ENCODE results near the gene PKD1.

The PKD1 gene

DNA sequence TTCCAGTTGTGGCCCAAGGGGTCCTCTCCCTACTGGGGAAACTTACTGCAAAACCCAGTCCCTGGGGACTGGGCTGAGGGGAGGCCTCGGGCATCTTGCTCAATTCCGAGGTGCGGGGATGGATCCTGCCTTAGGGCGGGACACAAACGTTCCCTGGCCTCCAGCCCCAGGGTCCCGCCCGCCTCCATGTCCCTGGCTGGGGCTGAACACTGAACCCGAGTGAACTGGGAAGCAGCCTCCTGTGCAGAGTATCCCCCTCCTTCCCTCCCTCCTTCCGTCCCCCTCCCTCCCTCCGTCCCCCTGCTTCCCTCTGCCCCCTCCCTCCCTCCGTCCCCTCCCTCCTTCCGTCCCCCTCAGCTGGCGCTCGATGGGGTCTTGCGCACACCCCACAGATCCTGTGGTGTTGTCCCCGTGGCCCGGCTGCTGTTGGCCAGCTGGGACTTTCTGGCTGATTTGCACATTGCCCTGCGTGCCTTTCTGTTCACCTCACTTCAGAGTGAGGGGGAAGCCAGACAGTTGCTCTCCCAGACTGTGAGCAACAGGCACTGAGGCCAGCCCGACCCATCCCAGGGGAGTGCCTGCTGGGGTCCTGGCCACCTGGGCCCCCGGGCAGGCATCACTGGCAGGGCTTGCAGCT is 25.3 kb upstream of the PKD1 start:
- peaks cover 4% of the 10 kb centered on the region for H3K36me3 Mint-ChIP-seq (ENCODE audit: low read depth)
- no peak overlapping the region for H3K27ac Mint-ChIP-seq

GRCh38 chr16:2159175-2159838 is 23.6 kb upstream of the PKD1 start:
- Mint-ChIP-seq H3K4me1 (ENCODE audit: low read depth) (peaks cover 44% of the 10 kb centered on the region), H3K4me3 (no peak overlapping the region), H3K9me3 (no peaks in the 10 kb centered on the region), H3K27ac (no peak overlapping the region), H3K36me3 (ENCODE audit: low read depth) (peaks cover 11% of the 10 kb centered on the region), H3K27me3 (no peaks in the 10 kb centered on the region)

More for the DNA sequence above, 25.3 kb upstream of the PKD1 start:
- Mint-ChIP-seq H3K4me3 (no peak overlapping the region), H3K9me3 (no peaks in the 10 kb centered on the region), H3K4me1 (ENCODE audit: low read depth) (peaks cover 32% of the 10 kb centered on the region), H3K27me3 (no peaks in the 10 kb centered on the region)

DNA sequence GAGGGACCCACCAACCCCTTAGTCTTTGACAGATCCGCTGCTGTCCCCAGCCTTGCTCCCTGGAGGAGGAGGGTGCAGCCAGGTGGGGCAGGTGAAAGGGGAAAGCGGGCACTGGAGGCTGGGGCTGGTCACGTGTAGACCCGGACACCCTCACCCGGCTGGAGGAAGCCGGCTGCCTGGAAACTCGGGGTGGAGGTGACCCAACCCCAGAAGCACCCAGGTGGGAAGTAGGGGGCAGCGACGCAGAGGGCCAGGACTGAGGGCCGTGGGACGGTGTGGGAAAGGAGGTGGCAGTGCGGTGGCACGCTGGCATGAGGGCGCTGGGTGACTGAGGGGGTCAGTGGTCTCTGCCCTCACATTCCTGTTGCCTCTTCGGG is 22.6 kb upstream of the PKD1 start:
- Mint-ChIP-seq H3K9me3 (no peaks in the 10 kb centered on the region), H3K27me3 (no peaks in the 10 kb centered on the region), H3K4me3 (no peak overlapping the region), H3K36me3 (ENCODE audit: low read depth) (peaks cover 22% of the 10 kb centered on the region), H3K4me1 (ENCODE audit: low read depth) (peaks cover 52% of the 10 kb centered on the region), H3K27ac (peak overlapping the region; percentile 52)

DNA sequence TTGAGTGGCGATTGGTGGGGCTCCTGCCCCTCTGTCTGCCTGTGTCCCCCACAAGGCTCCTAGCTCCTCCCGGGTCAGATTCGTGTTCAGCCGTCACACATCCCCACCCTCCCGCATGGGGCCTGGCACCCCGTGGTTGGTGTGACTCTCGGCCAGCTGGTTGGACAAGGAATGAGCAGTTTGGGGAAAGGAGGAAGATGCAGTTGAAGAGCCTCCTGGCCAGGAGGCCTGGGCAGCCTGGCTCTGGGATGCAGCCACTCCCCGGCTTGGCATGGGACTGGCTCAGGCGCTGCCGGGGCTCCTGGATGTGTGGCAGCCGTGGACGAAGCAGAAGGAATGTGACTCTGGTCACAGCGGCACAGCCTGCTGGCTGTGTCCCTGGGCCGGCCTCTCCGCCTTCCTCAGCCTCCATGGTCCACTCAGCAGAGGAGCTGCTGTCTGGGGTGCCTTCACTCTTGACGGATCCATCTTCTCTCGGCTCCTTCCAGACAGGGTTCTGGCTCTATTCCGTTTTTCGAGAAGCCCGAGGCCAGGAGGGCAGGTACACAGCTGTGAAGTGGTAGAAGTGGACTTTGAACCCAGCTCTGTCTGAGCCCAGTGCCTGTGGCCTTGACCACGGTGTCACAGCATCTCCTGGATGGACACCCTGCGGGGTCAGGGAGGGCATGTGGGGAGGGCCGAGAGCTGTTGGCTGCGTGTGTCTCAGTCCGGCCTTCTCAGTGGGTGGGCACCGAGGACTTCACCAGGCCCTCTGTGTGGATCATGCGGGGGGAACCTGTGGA is 22.0 kb upstream of the PKD1 start:
- peaks cover 55% of the 10 kb centered on the region for H3K4me1 Mint-ChIP-seq (ENCODE audit: low read depth)
- H3K36me3 Mint-ChIP-seq (ENCODE audit: low read depth): peaks cover 27% of the 10 kb centered on the region
- peak overlapping the region; percentile 95 for H3K4me3 Mint-ChIP-seq
- H3K27me3 Mint-ChIP-seq: no peaks in the 10 kb centered on the region
- peak overlapping the region; percentile 52 for H3K27ac Mint-ChIP-seq
- H3K9me3 Mint-ChIP-seq: no peaks in the 10 kb centered on the region

DNA sequence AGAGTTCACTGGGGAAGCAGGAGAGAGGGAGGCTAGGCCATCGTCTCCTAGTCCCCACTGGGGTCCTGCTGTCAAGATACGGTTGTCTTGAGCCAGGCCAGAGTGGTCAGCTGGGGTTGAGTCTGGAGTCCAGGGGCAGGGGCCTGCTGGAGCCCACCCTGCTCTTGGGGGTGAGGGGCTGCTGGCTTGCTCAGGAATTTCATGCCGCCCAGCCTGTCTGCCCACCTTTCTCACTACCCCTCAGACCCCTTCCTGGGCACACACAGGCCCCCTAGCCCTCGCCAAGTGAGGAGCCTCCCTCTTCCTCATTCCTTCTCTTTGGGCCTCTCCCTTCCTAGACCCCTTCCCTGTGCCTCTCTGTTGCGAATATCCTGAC is 21.1 kb upstream of the PKD1 start:
- Mint-ChIP-seq H3K4me3 (peak overlapping the region; percentile 95), H3K27ac (peak overlapping the region; percentile 92), H3K4me1 (ENCODE audit: low read depth) (peaks cover 59% of the 10 kb centered on the region), H3K27me3 (no peaks in the 10 kb centered on the region), H3K36me3 (ENCODE audit: low read depth) (peaks cover 36% of the 10 kb centered on the region), H3K9me3 (no peaks in the 10 kb centered on the region)

DNA sequence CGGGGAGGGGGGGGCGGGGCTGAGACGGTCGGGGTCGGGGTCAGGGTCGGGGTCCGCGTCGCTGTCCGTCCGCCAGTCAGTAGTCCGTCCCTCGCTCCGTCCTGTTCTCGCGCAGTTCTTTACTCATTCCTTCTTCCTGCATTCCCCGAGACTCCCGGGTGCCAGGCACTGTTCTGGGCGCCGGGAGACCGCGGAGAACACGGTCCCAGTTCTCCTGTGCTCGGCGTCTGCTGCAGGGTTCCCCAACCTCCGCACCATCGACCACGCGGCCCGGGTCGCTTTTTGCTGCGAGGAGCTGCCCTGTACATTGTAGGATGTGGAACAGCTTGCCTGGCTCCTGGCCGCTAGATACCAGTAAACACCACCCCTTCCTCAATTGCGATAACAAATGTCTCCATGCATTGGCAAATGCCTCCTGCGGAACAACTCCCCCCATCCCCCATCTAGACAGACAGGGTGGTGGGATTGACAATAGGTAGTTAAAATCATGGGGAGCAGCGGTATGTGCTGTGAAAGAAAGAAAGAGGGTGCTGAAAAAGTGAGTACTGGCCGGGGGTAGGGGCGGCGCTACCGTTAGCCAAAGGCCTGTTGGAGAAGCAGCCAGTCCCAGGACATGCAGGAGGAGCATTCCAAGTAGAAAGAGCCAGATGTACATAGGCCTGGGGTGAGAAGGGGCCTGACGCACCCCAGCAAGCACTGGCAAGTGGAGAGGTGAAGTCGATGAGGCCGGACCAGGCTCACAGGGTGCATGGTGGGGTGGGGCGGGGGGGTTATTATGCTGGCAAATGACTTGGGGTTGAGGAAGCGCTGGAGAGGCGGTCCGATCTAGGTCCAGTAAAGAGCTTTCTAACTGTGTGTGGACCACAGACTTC is 20.5 kb upstream of the PKD1 start:
- peaks cover 62% of the 10 kb centered on the region for H3K4me1 Mint-ChIP-seq (ENCODE audit: low read depth)
- peak overlapping the region; percentile 95 for H3K4me3 Mint-ChIP-seq
- peaks cover 40% of the 10 kb centered on the region for H3K36me3 Mint-ChIP-seq (ENCODE audit: low read depth)
- no peaks in the 10 kb centered on the region for H3K27me3 Mint-ChIP-seq
- H3K27ac Mint-ChIP-seq: peak overlapping the region; percentile 92
- H3K9me3 Mint-ChIP-seq: no peaks in the 10 kb centered on the region

GRCh38 chr16:2155091-2155950 is 19.6 kb upstream of the PKD1 start, which contains the start of gene TRAF7:
TSS of gene TRAF7 (plus strand) at chr16:2155782. CDS start at chr16:2163921, 8,139 bp downstream.
- H3K4me1 Mint-ChIP-seq (ENCODE audit: low read depth): peaks cover 65% of the 10 kb centered on the region
- H3K9me3 Mint-ChIP-seq: no peaks in the 10 kb centered on the region
- H3K27me3 Mint-ChIP-seq: no peaks in the 10 kb centered on the region
- H3K4me3 Mint-ChIP-seq: peak within 1 kb of the TSS; percentile 95
- peak within 1 kb of the TSS; percentile 97 for H3K27ac Mint-ChIP-seq
- peaks cover 43% of the 10 kb centered on the region for H3K36me3 Mint-ChIP-seq (ENCODE audit: low read depth)

DNA sequence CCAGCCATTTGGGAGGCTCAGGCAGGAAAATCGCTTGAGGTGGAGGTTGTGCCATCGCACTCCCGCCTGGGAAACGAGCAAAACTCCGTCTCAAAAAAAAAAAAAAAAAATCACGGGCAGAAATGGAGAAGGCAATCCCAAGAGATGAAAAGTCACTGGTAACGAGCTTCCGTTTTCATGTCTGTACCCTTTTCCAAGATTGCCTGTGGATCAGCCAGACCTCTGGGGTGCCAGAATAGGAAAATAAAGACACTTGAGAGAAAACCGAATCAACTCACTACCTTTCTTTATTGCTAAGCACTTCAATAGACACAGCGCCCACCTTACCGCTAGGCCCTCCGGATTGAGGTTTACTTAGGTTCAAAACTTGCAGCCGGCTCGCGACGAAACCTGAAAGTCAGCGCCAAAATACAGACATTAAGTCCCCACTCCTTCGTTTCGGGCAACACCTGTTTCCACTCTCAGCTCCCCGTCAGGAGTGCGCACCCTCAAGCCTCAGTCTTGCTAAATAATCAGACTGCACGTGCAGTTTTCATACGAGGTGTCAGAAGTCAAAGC is 18.9 kb upstream of the PKD1 start:
- H3K27me3 Mint-ChIP-seq: no peaks in the 10 kb centered on the region
- H3K4me1 Mint-ChIP-seq (ENCODE audit: low read depth): peaks cover 69% of the 10 kb centered on the region

GRCh38 chr16:2152695-2153506 is 17.2 kb upstream of the PKD1 start:
- peak overlapping the region; percentile 95 for H3K4me3 Mint-ChIP-seq
- H3K9me3 Mint-ChIP-seq: no peaks in the 10 kb centered on the region
- H3K27me3 Mint-ChIP-seq: no peaks in the 10 kb centered on the region
- peak overlapping the region; percentile 97 for H3K27ac Mint-ChIP-seq
- peaks cover 43% of the 10 kb centered on the region for H3K36me3 Mint-ChIP-seq (ENCODE audit: low read depth)
- H3K4me1 Mint-ChIP-seq (ENCODE audit: low read depth): peaks cover 59% of the 10 kb centered on the region

More for the DNA sequence above, 18.9 kb upstream of the PKD1 start:
- Mint-ChIP-seq H3K4me3 (peak overlapping the region; percentile 95), H3K36me3 (ENCODE audit: low read depth) (peaks cover 43% of the 10 kb centered on the region), H3K27ac (peak overlapping the region; percentile 97), H3K9me3 (no peaks in the 10 kb centered on the region)

DNA sequence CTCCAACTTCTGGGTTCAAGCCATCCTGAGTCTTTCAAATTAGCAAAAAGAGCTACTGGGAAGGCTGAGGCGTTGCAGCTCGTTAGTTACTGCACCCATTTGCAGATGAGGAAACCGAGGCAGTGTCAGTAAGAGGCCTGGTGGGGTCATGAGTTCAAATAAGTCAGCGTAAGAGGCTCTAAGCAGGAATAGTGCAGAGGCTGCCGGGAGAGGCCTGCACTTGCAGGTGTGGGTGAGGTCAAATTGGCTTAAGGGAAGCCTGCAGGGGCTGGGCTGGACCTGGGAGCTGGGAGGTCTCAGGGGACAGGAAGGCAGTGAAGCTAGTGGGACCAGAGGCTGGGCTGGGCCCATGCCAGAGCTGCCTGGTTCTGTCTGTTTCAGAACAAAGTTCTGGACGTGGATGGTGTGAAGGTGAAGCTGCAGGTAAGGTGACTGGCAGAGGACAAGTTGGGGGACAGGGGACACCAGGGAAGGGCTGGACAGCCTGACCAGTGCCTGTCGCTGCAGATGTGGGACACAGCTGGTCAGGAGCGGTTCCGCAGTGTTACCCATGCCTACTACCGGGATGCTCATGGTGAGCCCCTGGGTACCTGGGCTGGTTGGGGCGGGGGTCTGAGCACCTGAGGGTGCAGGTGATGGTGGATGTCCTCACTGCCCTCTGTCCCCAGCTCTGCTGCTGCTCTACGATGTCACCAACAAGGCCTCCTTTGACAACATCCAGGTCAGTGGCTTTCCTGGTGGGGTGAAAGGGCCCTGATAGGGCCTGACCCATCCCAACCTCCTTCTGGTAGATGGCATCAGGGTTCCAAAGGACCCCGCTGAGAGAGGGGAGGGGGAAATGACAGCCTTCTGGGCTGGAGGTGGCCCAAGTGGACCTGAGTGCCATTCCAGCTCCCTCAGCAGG is 15.7 kb upstream of the PKD1 start:
- Mint-ChIP-seq H3K27ac (peak overlapping the region; percentile 97), H3K36me3 (ENCODE audit: low read depth) (peaks cover 43% of the 10 kb centered on the region), H3K4me1 (ENCODE audit: low read depth) (peaks cover 45% of the 10 kb centered on the region), H3K27me3 (no peaks in the 10 kb centered on the region), H3K9me3 (no peaks in the 10 kb centered on the region), H3K4me3 (peak overlapping the region; percentile 95)

- Mint-ChIP-seq H3K9me3 (no peaks in the 10 kb centered on the region), H3K27ac (peak overlapping the region; percentile 97), H3K4me1 (ENCODE audit: low read depth) (peaks cover 40% of the 10 kb centered on the region), H3K36me3 (ENCODE audit: low read depth) (peaks cover 43% of the 10 kb centered on the region), H3K4me3 (peak overlapping the region; percentile 95), H3K27me3 (no peaks in the 10 kb centered on the region)
Observed at GRCh38 chr16:2150418-2151187, 14.9 kb upstream of the PKD1 start.

Data from stimulated activated naive CD8-positive, alpha-beta T cell treated with anti-CD3 and anti-CD28 coated beads, Interleukin-15, Interleukin-2, amounts not matched to agents 100 ng/mL and 50 ng/mL, for 24 hours (primary cell).